GM12878 (cell line): ENCODE data around the gene KIAA0930. TPM values are rescaled to one million over a fixed set of nuclear protein-coding genes. Genes with fewer than 3 reads are reported as not detected.

Experiments
- ATAC-seq: fragments of 200-7000 bp; cut with Tn5 transposase; 3 replicates; pipeline ENCODE4 v1.9.1; 2020; ENCODE audit warnings: mild to moderate bottlenecking, moderate library complexity
- BruUV-seq: library from RNA; stranded (reverse); fragments of 400-500 nt; replicated peaks from 2 replicates; lab custom pipeline; 2021; lab: Mats Ljungman, UMichigan
- CTCF ChIA-PET: fragments of 300-600 bp; sonication (Branson Sonifier 250); formaldehyde crosslinking; extraction: SDS; loops from one replicate; lab custom pipeline; 2021; ENCODE audit warnings: inconsistent platforms; lab: Yijun Ruan, JAX
- POLR2A ChIA-PET: fragments of 350-600 bp; formaldehyde crosslinking; extraction: SDS; loops from one replicate; lab custom pipeline; 2021; ENCODE audit warnings: inconsistent platforms; lab: Charles Lee
- RAD21 ChIA-PET: fragments of 300-600 bp; sonication (Branson Sonifier 250); formaldehyde crosslinking; loops from one replicate; lab custom pipeline; 2023; ENCODE audit warnings: antibody characterized with exemption; ENCODE audit not compliant: unreplicated experiment; lab: Charles Lee
- SMC1A ChIA-PET: fragments of 300-600 bp; sonication (Branson Sonifier 250); formaldehyde crosslinking; loops from one replicate; lab custom pipeline; 2023; ENCODE audit not compliant: unreplicated experiment, uncharacterized antibody; lab: Charles Lee
- DNase-seq: peaks from one replicate; pipeline ENCODE4 v3.0.0-alpha.2; 2011; ENCODE audit warnings: low read depth, low spot score
- FAIRE-seq: peaks from 3 replicates; lab custom pipeline; 2011; peaks lifted over from hg19 to GRCh38; lab: Jason Lieb, UNC
- H2AFZ ChIP-seq: 2 replicates; pipeline ENCODE4 v1.6.0; 2011; ENCODE audit warnings: low read depth, low read length, control low read depth; ENCODE audit not compliant: control insufficient read depth
- H3K27ac ChIP-seq: 2 replicates; pipeline ENCODE4 v1.5.1; 2011; ENCODE audit warnings: control low read depth; ENCODE audit not compliant: control insufficient read depth, insufficient read depth
- H3K27me3 ChIP-seq, 2 experiments: replicated peaks in 1 of 2; 2 replicates each; pipeline versions ENCODE4 v1.6.0 to v1.6.1; 2011; ENCODE audit warnings: low read length in 1 of 2; ENCODE audit not compliant: control insufficient read depth in 2 of 2, insufficient read depth in 2 of 2
- H3K36me3 ChIP-seq, 2 experiments: 2 replicates each; pipeline ENCODE4 v1.5.1; 2011; ENCODE audit warnings: low read length in 1 of 2; ENCODE audit not compliant: control insufficient read depth in 2 of 2, insufficient read depth in 2 of 2
- H3K4me1 ChIP-seq: 2 replicates; pipeline ENCODE4 v1.6.1; 2011; ENCODE audit warnings: mild to moderate bottlenecking, low read length, moderate library complexity, mixed read lengths; ENCODE audit not compliant: control insufficient read depth, insufficient read depth
- H3K4me2 ChIP-seq: 2 replicates; pipeline ENCODE4 v1.6.0; 2011; ENCODE audit warnings: control low read depth; ENCODE audit not compliant: control insufficient read depth, insufficient read depth
- H3K4me3 ChIP-seq: fragments of 200-600 bp; sonication (generic); 2 replicates; pipeline ENCODE4 v1.5.1; 2016
- H3K79me2 ChIP-seq: 2 replicates; pipeline ENCODE4 v1.6.0; 2011; ENCODE audit warnings: low read length; ENCODE audit not compliant: control insufficient read depth, insufficient read depth
- H3K9ac ChIP-seq: 2 replicates; pipeline ENCODE4 v1.8.0; 2011; ENCODE audit warnings: low read length, control low read depth, mixed read lengths; ENCODE audit not compliant: control insufficient read depth, insufficient read depth
- H3K9me3 ChIP-seq: replicated peaks from 3 replicates; pipeline ENCODE4 v1.5.1; 2011; ENCODE audit warnings: mild to moderate bottlenecking, low read length; ENCODE audit not compliant: control insufficient read depth, insufficient read depth
- H4K20me1 ChIP-seq: 2 replicates; pipeline ENCODE4 v1.6.0; 2011; ENCODE audit not compliant: control insufficient read depth, insufficient read depth
- CBFB ChIP-seq: IDR thresholded peaks from 2 replicates; pipeline ENCODE4 v1.6.1; 2016; ENCODE audit warnings: antibody characterized with exemption, low read depth
- CREM ChIP-seq: IDR thresholded peaks from 2 replicates; pipeline ENCODE4 v1.6.1; 2014; ENCODE audit warnings: antibody characterized with exemption, low read depth
- DPF2 ChIP-seq: fragments of 450-650 bp; IDR thresholded peaks from 2 replicates; pipeline ENCODE4 v1.6.1; 2017; ENCODE audit warnings: mild to moderate bottlenecking
- E2F4 ChIP-seq: IDR thresholded peaks from 2 replicates; pipeline ENCODE4 v1.6.1; 2012; ENCODE audit warnings: low read depth, low read length, improper control_type of control experiment
- EP300 ChIP-seq, 2 experiments: fragments of 150-350 bp in 1 of 2; IDR thresholded peaks; 2 replicates each; pipeline ENCODE4 v1.6.1; 2011 to 2012; ENCODE audit warnings: low read depth in 2 of 2, low read length in 2 of 2, borderline replicate concordance in 1 of 2, improper control_type of control experiment in 1 of 2, inconsistent platforms in 1 of 2; ENCODE audit not compliant: control insufficient read depth in 1 of 2
- KAT2A ChIP-seq: conservative IDR thresholded peaks from 2 replicates; pipeline ENCODE4 v1.6.1; 2011; ENCODE audit warnings: low read depth, low read length; ENCODE audit not compliant: control insufficient read depth
- RB1 ChIP-seq: fragments of 450-650 bp; formaldehyde crosslinking; IDR thresholded peaks from 2 replicates; pipeline ENCODE4 v1.6.1; 2017; ENCODE audit warnings: mild to moderate bottlenecking, borderline replicate concordance
- SKIL ChIP-seq: fragments of 450-650 bp; IDR thresholded peaks from 2 replicates; pipeline ENCODE4 v1.6.1; 2017; ENCODE audit warnings: mild to moderate bottlenecking, low read depth, inconsistent platforms; ENCODE audit not compliant: poor library complexity, severe bottlenecking
- STAT1 ChIP-seq: fragments of 450-650 bp; conservative IDR thresholded peaks from 2 replicates; pipeline ENCODE4 v1.6.1; 2014; ENCODE audit warnings: antibody characterized with exemption, mild to moderate bottlenecking
- TARDBP ChIP-seq: IDR thresholded peaks from 2 replicates; pipeline ENCODE4 v1.6.1; 2016; ENCODE audit warnings: borderline replicate concordance
- ZNF207 ChIP-seq: fragments of 450-650 bp; IDR thresholded peaks from 2 replicates; pipeline ENCODE4 v1.6.1; 2014; ENCODE audit warnings: antibody characterized with exemption, mild to moderate bottlenecking, borderline replicate concordance
- ZNF384 ChIP-seq: IDR thresholded peaks from 2 replicates; pipeline ENCODE4 v1.6.1; 2012; ENCODE audit warnings: low read depth, mild to moderate bottlenecking, low read length, improper control_type of control experiment, borderline replicate concordance
- ZNF622 ChIP-seq: fragments of 450-650 bp; IDR thresholded peaks from 2 replicates; pipeline ENCODE4 v1.6.1; 2017; ENCODE audit warnings: mild to moderate bottlenecking, inconsistent platforms
- WGBS: methylation state at CpG from one replicate; pipeline ENCODE4 v1.1.6; 2016; ENCODE audit warnings: low lambda C conversion rate; ENCODE audit not compliant: insufficient replicate concordance, insufficient coverage; ENCODE audit errors: missing lambda C conversion rate; 5-methylcytosine and 5-hydroxymethylcytosine counted together
- in situ Hi-C: fragments of 300-500 bp; cut with MboI; formaldehyde crosslinking; loops from 9 replicates; pipeline ENCODE4 v1.14.3; 2018; ENCODE audit warnings: mixed read lengths
- intact Hi-C: fragments of 100-400 bp; cut with micrococcal nuclease; formaldehyde crosslinking; loops from one replicate; pipeline ENCODE4 v1.14.2; 2022; ENCODE audit not compliant: unreplicated experiment
- polyA plus RNA-seq, 11 experiments: library from polyadenylated mRNA; depleted of rRNA in 4 of 11; unstranded in 6 of 11; stranded (reverse) in 5 of 11; fragments of >200 nt; fragmentation: Nextera tagmentation in 4 of 11; fragmentation: Illumina TruSeq in 1 of 11; extraction: Ambion mirVana in 4 of 11; extraction: Trizol in 1 of 11; gene quantifications; 1 replicate in 1 of 11; 2 replicates in 10 of 11; pipeline versions ENCODE4 v1.2.1 to v1.2.3, GENCODE V29; 2011 to 2016; ENCODE audit warnings: inconsistent platforms in 2 of 11, missing spikeins in 2 of 11, low read depth in 1 of 11
- total RNA-seq, 4 experiments: library from RNA; depleted of rRNA in 3 of 4; stranded (reverse); fragments of >200 nt in 3 of 4; fragmentation: Illumina TruSeq in 1 of 4; extraction: Trizol in 1 of 4; gene quantifications; 2 replicates each; pipeline versions ENCODE4 v1.2.1 to v1.2.3, GENCODE V29; 2013 to 2021
- TF ChIP-seq, protein P1 (sequence below): IDR thresholded peaks from 2 replicates; pipeline ENCODE4 v1.6.1; 2011; ENCODE audit warnings: low read depth, mild to moderate bottlenecking, low read length, moderate library complexity, borderline replicate concordance; ENCODE audit errors: extremely low read depth
- TF ChIP-seq, protein P2 (sequence below): fragments of 450-650 bp; IDR thresholded peaks from 2 replicates; pipeline ENCODE4 v1.6.1; 2017; ENCODE audit warnings: mild to moderate bottlenecking, moderate library complexity

The KIAA0930 gene
- total and polyA plus RNA-seq, 10 of the 15 experiments (the other 5 are each of a cell fraction or from before 2014, with no cell fraction given): 3.6 to 125 (median 46.3) TPM

- POLR2A ChIA-PET: interaction anchor here (0.6 kb wide), 1 partner anchor 81 kb away, joined by 4 read pairs; no protein-coding TSS in a partner anchor
Observed at GRCh38 chr22:45221201-45221600, 19.5 kb downstream of the KIAA0930 start.

More at GRCh38 chr22:45221201-45221600, 19.5 kb downstream of the KIAA0930 start:
- H4K20me1 ChIP-seq: no peaks in the 10 kb centered on the region; the same call in 1 of the 2 replicates
- no peaks in the 10 kb centered on the region for H3K27me3 ChIP-seq
- H3K27ac ChIP-seq: no peak overlapping the region
- no peak overlapping the region for H3K9ac ChIP-seq
- DNase-seq (no peak), ATAC-seq (no peak), FAIRE-seq (no peak)
- RAD21 ChIA-PET: no interaction called here
- peaks cover 52% of the 10 kb centered on the region for H3K79me2 ChIP-seq
- intact Hi-C loops: no loop called here
- H3K4me3 ChIP-seq: no peak overlapping the region
- no peak overlapping the region for H2AFZ ChIP-seq
- 93% methylated on average over 5 of the region's 5 CpGs for WGBS
- H3K4me2 ChIP-seq: no peak overlapping the region
- CTCF ChIA-PET: interaction anchor here (1.7 kb wide), 1 partner anchor 13 kb away, joined by 4 read pairs; no protein-coding TSS in a partner anchor
- H3K9me3 ChIP-seq: no peaks in the 10 kb centered on the region
- BruUV-seq: no TSS peak
- TF ChIP-seq TARDBP: no peak
- TF ChIP-seq, protein P1, sequence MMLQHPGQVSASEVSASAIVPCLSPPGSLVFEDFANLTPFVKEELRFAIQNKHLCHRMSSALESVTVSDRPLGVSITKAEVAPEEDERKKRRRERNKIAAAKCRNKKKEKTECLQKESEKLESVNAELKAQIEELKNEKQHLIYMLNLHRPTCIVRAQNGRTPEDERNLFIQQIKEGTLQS: no peak
- TF ChIP-seq E2F4: no peak
- no peak for TF ChIP-seq EP300 (IDR thresholded peaks at IDR 0.05; ENCODE audit: borderline replicate concordance in 1 of 2, control insufficient read depth in 1 of 2, low read depth in 2 of 2, low read length in 2 of 2)
- TF ChIP-seq SKIL: no peak
- no peak for TF ChIP-seq ZNF384
- no peak for TF ChIP-seq ZNF622
- no peak for TF ChIP-seq DPF2
- no peak for TF ChIP-seq STAT1
- no peak for TF ChIP-seq CBFB
- TF ChIP-seq RB1: no peak
- TF ChIP-seq, protein P2, sequence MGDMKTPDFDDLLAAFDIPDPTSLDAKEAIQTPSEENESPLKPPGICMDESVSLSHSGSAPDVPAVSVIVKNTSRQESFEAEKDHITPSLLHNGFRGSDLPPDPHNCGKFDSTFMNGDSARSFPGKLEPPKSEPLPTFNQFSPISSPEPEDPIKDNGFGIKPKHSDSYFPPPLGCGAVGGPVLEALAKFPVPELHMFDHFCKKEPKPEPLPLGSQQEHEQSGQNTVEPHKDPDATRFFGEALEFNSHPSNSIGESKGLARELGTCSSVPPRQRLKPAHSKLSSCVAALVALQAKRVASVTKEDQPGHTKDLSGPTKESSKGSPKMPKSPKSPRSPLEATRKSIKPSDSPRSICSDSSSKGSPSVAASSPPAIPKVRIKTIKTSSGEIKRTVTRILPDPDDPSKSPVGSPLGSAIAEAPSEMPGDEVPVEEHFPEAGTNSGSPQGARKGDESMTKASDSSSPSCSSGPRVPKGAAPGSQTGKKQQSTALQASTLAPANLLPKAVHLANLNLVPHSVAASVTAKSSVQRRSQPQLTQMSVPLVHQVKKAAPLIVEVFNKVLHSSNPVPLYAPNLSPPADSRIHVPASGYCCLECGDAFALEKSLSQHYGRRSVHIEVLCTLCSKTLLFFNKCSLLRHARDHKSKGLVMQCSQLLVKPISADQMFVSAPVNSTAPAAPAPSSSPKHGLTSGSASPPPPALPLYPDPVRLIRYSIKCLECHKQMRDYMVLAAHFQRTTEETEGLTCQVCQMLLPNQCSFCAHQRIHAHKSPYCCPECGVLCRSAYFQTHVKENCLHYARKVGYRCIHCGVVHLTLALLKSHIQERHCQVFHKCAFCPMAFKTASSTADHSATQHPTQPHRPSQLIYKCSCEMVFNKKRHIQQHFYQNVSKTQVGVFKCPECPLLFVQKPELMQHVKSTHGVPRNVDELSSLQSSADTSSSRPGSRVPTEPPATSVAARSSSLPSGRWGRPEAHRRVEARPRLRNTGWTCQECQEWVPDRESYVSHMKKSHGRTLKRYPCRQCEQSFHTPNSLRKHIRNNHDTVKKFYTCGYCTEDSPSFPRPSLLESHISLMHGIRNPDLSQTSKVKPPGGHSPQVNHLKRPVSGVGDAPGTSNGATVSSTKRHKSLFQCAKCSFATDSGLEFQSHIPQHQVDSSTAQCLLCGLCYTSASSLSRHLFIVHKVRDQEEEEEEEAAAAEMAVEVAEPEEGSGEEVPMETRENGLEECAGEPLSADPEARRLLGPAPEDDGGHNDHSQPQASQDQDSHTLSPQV: no peak
- no peak for TF ChIP-seq ZNF207
- TF ChIP-seq CREM: no peak
- TF ChIP-seq KAT2A: no peak
- in situ Hi-C loops: no loop called here
- SMC1A ChIA-PET: interaction anchor here (1.8 kb wide), 1 partner anchor 42 kb away, joined by 7 read pairs; no protein-coding TSS in a partner anchor
- peaks cover 30% of the 10 kb centered on the region for H3K4me1 ChIP-seq
- no peaks in the 10 kb centered on the region; a peak in 1 of 4 replicates for H3K36me3 ChIP-seq
